A549 (cell line): ENCODE results near the gene ADAMTS20. TPM values are rescaled to one million over a fixed set of nuclear protein-coding genes. Genes with fewer than 3 reads are reported as not detected.
A peak's percentile ranks its signal among the peaks of the same experiment; 100 is the strongest.
"Not testable (repeated sequence)": the region's sequence is repeated elsewhere in the genome, so short reads cannot be mapped to it uniquely, and the experiment has no call there.

Experiments
- ATAC-seq, 2 experiments: fragments of 200-7000 bp in 1 of 2; fragments of >200 bp in 1 of 2; cut with Nextera tagmentation in 1 of 2; cut with Tn5 transposase in 1 of 2; 3 replicates each; pipeline versions ENCODE4 v1.8.0 to v1.9.1; 2018 to 2020; ENCODE audit warnings: mild to moderate bottlenecking in 1 of 2, moderate library complexity in 1 of 2
- CTCF ChIA-PET: fragments of 300-600 bp; sonication (Branson Sonifier 250); formaldehyde crosslinking; extraction: SDS; loops from one replicate; lab custom pipeline; 2021; ENCODE audit warnings: antibody characterized with exemption, inconsistent platforms; lab: Yijun Ruan, JAX
- POLR2A ChIA-PET: fragments of 350-600 bp; formaldehyde crosslinking; extraction: SDS; loops from one replicate; lab custom pipeline; 2021; ENCODE audit warnings: antibody characterized with exemption, inconsistent platforms; lab: Yijun Ruan, JAX
- DNase-seq, 2 experiments: peaks; one replicate each; pipeline versions ENCODE4 v3.0.0 to v3.0.0-alpha.2; 2011 to 2016; ENCODE audit warnings: low read depth in 1 of 2, low spot score in 1 of 2
- FAIRE-seq: peaks from 2 replicates; lab custom pipeline; 2011; peaks lifted over from hg19 to GRCh38; lab: Jason Lieb, UNC
- H3K27ac ChIP-seq, 2 experiments: fragments of >200 bp; sonication (Bioruptor Twin); formaldehyde crosslinking; 3 replicates each; pipeline ENCODE4 v1.5.1; 2016 to 2017
- H3K4me1 ChIP-seq: fragments of >200 bp; sonication (Bioruptor Twin); formaldehyde crosslinking; 3 replicates; pipeline ENCODE4 v1.6.1; 2016
- H3K4me2 ChIP-seq: fragments of >200 bp; sonication (Bioruptor Twin); formaldehyde crosslinking; 3 replicates; pipeline ENCODE4 v1.6.1; 2016
- H3K4me3 ChIP-seq: fragments of >200 bp; sonication (Bioruptor Twin); formaldehyde crosslinking; 3 replicates; pipeline ENCODE4 v1.5.1; 2016
- H3K9me3 ChIP-seq: fragments of >200 bp; sonication (Bioruptor Twin); formaldehyde crosslinking; 3 replicates; pipeline ENCODE4 v1.6.1; 2016
- FOSB ChIP-seq: fragments of 250-450 bp; sonication (Bioruptor Pico); IDR thresholded peaks from 2 replicates; pipeline ENCODE4 v1.5.0; 2020; ENCODE audit warnings: mild to moderate bottlenecking, moderate library complexity
- HDAC2 ChIP-seq: fragments of 200-600 bp; sonication (generic); IDR thresholded peaks from 2 replicates; pipeline ENCODE4 v1.6.1; 2016
- RAD21 ChIP-seq, 2 experiments: fragments of >200 bp in 1 of 2; sonication (Bioruptor Twin) in 1 of 2; formaldehyde crosslinking in 1 of 2; IDR thresholded peaks in 1 of 2; conservative IDR thresholded peaks in 1 of 2; 2 replicates in 1 of 2; 3 replicates in 1 of 2; pipeline ENCODE4 v1.6.1; 2012 to 2018; ENCODE audit warnings: inconsistent platforms in 1 of 2
- SMC3 ChIP-seq: fragments of >200 bp; sonication (Bioruptor Twin); formaldehyde crosslinking; IDR thresholded peaks from 3 replicates; pipeline ENCODE4 v1.6.1; 2018; ENCODE audit warnings: inconsistent platforms
- ZFP36 ChIP-seq: fragments of 450-650 bp; IDR thresholded peaks from 2 replicates; pipeline ENCODE4 v1.6.1; 2014; ENCODE audit warnings: borderline replicate concordance; ENCODE audit not compliant: partially characterized antibody
- WGBS: methylation state at CpG from one replicate; pipeline ENCODE4 v1.1.6; 2017; ENCODE audit errors: missing lambda C conversion rate; 5-methylcytosine and 5-hydroxymethylcytosine counted together
- polyA plus RNA-seq, 4 experiments: library from polyadenylated mRNA; depleted of rRNA in 3 of 4; stranded (reverse); fragments of >200 nt; fragmentation: RNase III in 1 of 4; extraction: RNeasy Plus Mini Kit Qiagen cat#74134 plus additional on column Dnase treatment in 1 of 4; gene quantifications; 2 replicates in 3 of 4; 3 replicates in 1 of 4; pipeline ENCODE4 v1.2.3, GENCODE V29; 2011 to 2017
- TF ChIP-seq, protein P1 (sequence below): IDR thresholded peaks from 2 replicates; pipeline ENCODE4 v1.6.1; 2012; ENCODE audit warnings: low read depth, borderline replicate concordance
- TF ChIP-seq, protein P2 (sequence below): fragments of 200-600 bp; sonication (generic); IDR thresholded peaks from 2 replicates; pipeline ENCODE4 v1.6.1; 2016; ENCODE audit warnings: antibody characterized with exemption, mild to moderate bottlenecking, moderate library complexity
- TF ChIP-seq, protein P3 (sequence below): fragments of >200 bp; sonication (Bioruptor Twin); formaldehyde crosslinking; IDR thresholded peaks from 3 replicates; pipeline ENCODE4 v1.5.1; 2016

Gene ADAMTS20
- polyA plus RNA-seq, 2 of the 4 experiments (the other 2 are of a cell fraction) = not detected

DNA sequence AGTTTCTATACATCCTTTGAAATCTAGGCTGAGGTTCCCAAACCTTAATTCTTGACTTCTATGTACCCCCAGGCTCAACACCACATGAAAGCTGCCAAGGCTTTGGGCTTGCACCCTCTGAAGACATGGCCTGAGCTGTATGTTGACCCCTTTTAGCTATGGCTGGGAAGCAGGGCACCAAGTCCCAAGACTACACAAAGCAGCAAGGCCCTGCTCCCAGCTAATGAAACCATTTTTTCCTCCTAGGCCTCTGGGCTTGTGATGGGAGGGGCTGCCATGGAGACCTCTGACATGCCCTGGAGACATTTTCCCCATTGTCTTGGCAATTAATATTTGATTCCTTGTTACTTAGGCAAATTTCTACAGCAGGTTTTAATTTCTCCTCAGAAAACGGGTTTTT is 207.0 kb downstream of the ADAMTS20 start:
- WGBS = 0% methylated on average over 1 of the region's 1 CpG
- ChIA-PET CTCF (no interaction called here), POLR2A (no interaction called here)
- no peaks in the 10 kb centered on the region for H3K4me1 ChIP-seq
- H3K27ac ChIP-seq = no peak overlapping the region
- H3K9me3 ChIP-seq = peaks cover 7% of the 10 kb centered on the region; the same call in 1 of the 3 replicates
- H3K4me2 ChIP-seq = no peak overlapping the region
- ATAC-seq = no peak
- TF ChIP-seq, protein P1, sequence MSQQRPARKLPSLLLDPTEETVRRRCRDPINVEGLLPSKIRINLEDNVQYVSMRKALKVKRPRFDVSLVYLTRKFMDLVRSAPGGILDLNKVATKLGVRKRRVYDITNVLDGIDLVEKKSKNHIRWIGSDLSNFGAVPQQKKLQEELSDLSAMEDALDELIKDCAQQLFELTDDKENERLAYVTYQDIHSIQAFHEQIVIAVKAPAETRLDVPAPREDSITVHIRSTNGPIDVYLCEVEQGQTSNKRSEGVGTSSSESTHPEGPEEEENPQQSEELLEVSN = no peak
- TF ChIP-seq FOSB (no peak), ZFP36 (peak; percentile 68)
- TF ChIP-seq, protein P2, sequence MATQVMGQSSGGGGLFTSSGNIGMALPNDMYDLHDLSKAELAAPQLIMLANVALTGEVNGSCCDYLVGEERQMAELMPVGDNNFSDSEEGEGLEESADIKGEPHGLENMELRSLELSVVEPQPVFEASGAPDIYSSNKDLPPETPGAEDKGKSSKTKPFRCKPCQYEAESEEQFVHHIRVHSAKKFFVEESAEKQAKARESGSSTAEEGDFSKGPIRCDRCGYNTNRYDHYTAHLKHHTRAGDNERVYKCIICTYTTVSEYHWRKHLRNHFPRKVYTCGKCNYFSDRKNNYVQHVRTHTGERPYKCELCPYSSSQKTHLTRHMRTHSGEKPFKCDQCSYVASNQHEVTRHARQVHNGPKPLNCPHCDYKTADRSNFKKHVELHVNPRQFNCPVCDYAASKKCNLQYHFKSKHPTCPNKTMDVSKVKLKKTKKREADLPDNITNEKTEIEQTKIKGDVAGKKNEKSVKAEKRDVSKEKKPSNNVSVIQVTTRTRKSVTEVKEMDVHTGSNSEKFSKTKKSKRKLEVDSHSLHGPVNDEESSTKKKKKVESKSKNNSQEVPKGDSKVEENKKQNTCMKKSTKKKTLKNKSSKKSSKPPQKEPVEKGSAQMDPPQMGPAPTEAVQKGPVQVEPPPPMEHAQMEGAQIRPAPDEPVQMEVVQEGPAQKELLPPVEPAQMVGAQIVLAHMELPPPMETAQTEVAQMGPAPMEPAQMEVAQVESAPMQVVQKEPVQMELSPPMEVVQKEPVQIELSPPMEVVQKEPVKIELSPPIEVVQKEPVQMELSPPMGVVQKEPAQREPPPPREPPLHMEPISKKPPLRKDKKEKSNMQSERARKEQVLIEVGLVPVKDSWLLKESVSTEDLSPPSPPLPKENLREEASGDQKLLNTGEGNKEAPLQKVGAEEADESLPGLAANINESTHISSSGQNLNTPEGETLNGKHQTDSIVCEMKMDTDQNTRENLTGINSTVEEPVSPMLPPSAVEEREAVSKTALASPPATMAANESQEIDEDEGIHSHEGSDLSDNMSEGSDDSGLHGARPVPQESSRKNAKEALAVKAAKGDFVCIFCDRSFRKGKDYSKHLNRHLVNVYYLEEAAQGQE = no peak
- TF ChIP-seq, all 56 proteins: peak for 1
- FAIRE-seq (no peak), DNase-seq (no peak)
- no peak overlapping the region for H3K4me3 ChIP-seq

DNA sequence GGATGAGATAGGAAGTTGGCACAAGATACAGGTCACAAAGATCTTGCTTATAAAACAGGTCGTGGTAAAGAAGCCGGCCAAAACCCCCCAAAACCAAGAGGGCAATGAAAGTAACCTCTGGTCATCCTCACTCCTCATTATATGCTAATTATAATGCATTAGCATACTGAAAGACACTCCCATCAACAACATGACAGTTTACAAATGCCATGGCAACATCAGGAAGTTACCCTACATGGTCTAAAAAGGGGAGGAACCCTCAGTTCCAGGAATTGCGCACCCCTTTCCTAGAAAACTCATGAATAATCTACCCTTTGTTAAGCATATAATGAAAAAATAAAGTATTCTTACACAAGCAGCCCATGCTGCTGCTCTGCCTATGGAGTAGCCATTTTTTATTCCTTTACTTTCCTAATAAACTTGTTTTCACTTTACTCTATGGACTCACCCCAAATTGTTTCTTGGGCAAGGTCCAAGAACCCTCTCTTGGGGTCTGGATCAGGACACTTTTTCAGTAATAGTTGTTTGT is 210.2 kb downstream of the ADAMTS20 start:
- H3K4me1 ChIP-seq, POLR2A ChIA-PET, H3K4me2 ChIP-seq, H3K27ac ChIP-seq, H3K9me3 ChIP-seq, CTCF ChIA-PET, FAIRE-seq, ATAC-seq, DNase-seq, H3K4me3 ChIP-seq: not testable (repeated sequence)
- 16% methylated on average over 3 of the region's 3 CpGs for WGBS

DNA sequence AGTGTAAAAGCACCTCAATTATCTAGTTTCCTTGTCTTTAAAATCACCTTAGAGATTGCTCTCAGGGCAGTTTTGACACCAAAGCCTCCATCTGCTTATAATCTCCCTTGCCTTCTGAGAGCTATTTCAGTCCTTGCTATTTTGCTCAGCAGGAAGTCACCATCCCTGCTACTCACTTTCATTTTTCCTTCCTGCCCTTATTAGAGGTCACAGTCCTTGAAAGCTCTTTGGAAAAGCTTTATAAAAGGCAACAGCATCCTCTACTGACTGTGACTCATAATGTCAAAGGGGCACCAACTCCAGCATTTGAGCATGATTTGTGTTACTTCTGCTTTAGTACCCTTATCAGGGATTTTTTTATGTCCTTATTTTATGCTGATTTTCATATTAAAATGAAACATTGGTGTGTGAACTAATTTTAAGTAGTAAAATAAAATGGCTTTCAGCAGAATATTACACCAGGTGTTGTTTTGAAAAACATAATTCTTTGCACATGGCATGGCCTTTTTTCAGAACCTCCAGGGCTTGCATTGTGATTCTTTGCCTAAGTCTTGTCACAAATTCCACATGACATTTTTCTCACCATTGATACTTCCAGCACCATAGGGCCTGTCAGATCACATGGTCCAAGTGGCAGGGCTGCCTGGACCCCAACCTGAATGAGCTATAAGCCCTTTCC is 213.0 kb downstream of the ADAMTS20 start:
- Histone ChIP-seq H3K4me2 (0 out of 3 replicates have a peak overlapping the region, but pooled peaks have one; percentile 10), H3K27ac (no peak overlapping the region), H3K4me3 (no peak overlapping the region), H3K9me3 (no peaks in the 10 kb centered on the region), H3K4me1 (no peaks in the 10 kb centered on the region)
- ATAC-seq (peak; percentile 51 to 83; a peak in 4 of 6 replicates), DNase-seq (peak; percentile 5 to 24), FAIRE-seq (no peak)
- TF ChIP-seq FOSB = no peak
- TF ChIP-seq SMC3 = peak; percentile 30; the same call in 1 of the 3 replicates
- TF ChIP-seq, protein P3, sequence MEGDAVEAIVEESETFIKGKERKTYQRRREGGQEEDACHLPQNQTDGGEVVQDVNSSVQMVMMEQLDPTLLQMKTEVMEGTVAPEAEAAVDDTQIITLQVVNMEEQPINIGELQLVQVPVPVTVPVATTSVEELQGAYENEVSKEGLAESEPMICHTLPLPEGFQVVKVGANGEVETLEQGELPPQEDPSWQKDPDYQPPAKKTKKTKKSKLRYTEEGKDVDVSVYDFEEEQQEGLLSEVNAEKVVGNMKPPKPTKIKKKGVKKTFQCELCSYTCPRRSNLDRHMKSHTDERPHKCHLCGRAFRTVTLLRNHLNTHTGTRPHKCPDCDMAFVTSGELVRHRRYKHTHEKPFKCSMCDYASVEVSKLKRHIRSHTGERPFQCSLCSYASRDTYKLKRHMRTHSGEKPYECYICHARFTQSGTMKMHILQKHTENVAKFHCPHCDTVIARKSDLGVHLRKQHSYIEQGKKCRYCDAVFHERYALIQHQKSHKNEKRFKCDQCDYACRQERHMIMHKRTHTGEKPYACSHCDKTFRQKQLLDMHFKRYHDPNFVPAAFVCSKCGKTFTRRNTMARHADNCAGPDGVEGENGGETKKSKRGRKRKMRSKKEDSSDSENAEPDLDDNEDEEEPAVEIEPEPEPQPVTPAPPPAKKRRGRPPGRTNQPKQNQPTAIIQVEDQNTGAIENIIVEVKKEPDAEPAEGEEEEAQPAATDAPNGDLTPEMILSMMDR = peak; percentile 47
- TF ChIP-seq RAD21 (conservative IDR thresholded peaks at IDR 0.05 in 1 of 2, IDR thresholded peaks at IDR 0.05 in 1 of 2) = peak; percentile 64 to 69
- TF ChIP-seq HDAC2 = no peak
- CTCF ChIA-PET = interaction anchor here (0.6 kb wide), 1 partner anchor 888 kb away, joined by 3 read pairs; no protein-coding TSS in a partner anchor
- POLR2A ChIA-PET = no interaction called here
